Suprapubic skin (tissue), 4 donors: ENCODE data around the gene CXCL14. TPM values are rescaled to one million over a fixed set of nuclear protein-coding genes. Genes with fewer than 3 reads are reported as not detected.

Experiments
- DNase-seq, 2 donors: peaks; one replicate each; pipeline ENCODE4 v3.0.0-alpha.2; 2019; ENCODE audit warnings: low spot score in 2 of 2
- H3K27ac ChIP-seq: fragments of 200-600 bp; sonication (generic); one replicate; pipeline ENCODE4 v1.5.1; 2019
- H3K27me3 ChIP-seq: fragments of 200-600 bp; sonication (generic); one replicate; pipeline ENCODE4 v1.5.1; 2019
- H3K36me3 ChIP-seq: fragments of 200-600 bp; sonication (generic); one replicate; pipeline ENCODE4 v1.5.1; 2019
- H3K4me1 ChIP-seq: fragments of 200-600 bp; sonication (generic); one replicate; pipeline ENCODE4 v1.5.1; 2019
- H3K4me3 ChIP-seq: fragments of 200-600 bp; sonication (generic); one replicate; pipeline ENCODE4 v1.5.1; 2019; ENCODE audit warnings: mild to moderate bottlenecking
- H3K9me3 ChIP-seq: fragments of 200-600 bp; sonication (generic); one replicate; pipeline ENCODE4 v1.5.1; 2019
- CTCF ChIP-seq, 2 donors: fragments of 200-600 bp in 1 of 2; fragments of 450-650 bp in 1 of 2; sonication (generic) in 1 of 2; IDR thresholded peaks; one replicate each; pipeline ENCODE4 v1.5.1; 2016 to 2019; ENCODE audit warnings: antibody characterized with exemption in 2 of 2, mild to moderate bottlenecking in 1 of 2, moderate library complexity in 1 of 2
- EP300 ChIP-seq: sonication (generic); formaldehyde crosslinking; IDR thresholded peaks from one replicate; pipeline ENCODE4 v1.6.1; 2017; ENCODE audit warnings: antibody characterized with exemption
- POLR2A ChIP-seq, 2 donors: fragments of 450-650 bp; IDR thresholded peaks; one replicate each; pipeline ENCODE4 v1.6.1; 2017; ENCODE audit warnings: antibody characterized with exemption in 2 of 2, mild to moderate bottlenecking in 2 of 2, moderate library complexity in 2 of 2
- POLR2AphosphoS5 ChIP-seq, 3 donors: sonication (generic); formaldehyde crosslinking; IDR thresholded peaks; one replicate each; pipeline ENCODE4 v1.6.1; 2017; ENCODE audit warnings: antibody characterized with exemption in 3 of 3
- WGBS: methylation state at CpG from one replicate; pipeline ENCODE4 v1.1.5; 2018; 5-methylcytosine and 5-hydroxymethylcytosine counted together
- total RNA-seq, 4 donors: library from RNA; depleted of rRNA; stranded (reverse); fragments of >200 nt; gene quantifications; one replicate each; pipeline ENCODE4 v1.1.0, GENCODE V29; 2016

Gene CXCL14
- total RNA-seq, 4 donors from 2014 or later: 247 to 781 (median 334) TPM

- WGBS: 84% methylated on average over 3 of the region's 3 CpGs
- peaks cover 10% of the 10 kb centered on the region for H3K4me1 ChIP-seq
- no peak overlapping the region for H3K27ac ChIP-seq
- TF ChIP-seq POLR2AphosphoS5 (IDR thresholded peaks at IDR 0.05): no peak
- no peak for TF ChIP-seq EP300
- no peak for TF ChIP-seq POLR2A (IDR thresholded peaks at IDR 0.05)
- TF ChIP-seq CTCF (IDR thresholded peaks at IDR 0.05): no peak
- no peaks in the 10 kb centered on the region for H3K36me3 ChIP-seq
- DNase-seq: no peak
- no peak overlapping the region for H3K4me3 ChIP-seq
- no peaks in the 10 kb centered on the region for H3K9me3 ChIP-seq
- no peaks in the 10 kb centered on the region for H3K27me3 ChIP-seq
Observed at GRCh38 chr5:135593141-135593540, 14.3 kb upstream of the CXCL14 start.

- H3K4me1 ChIP-seq: peaks cover 10% of the 10 kb centered on the region
- no peaks in the 10 kb centered on the region for H3K9me3 ChIP-seq
- 62% methylated on average over 6 of the region's 6 CpGs for WGBS
- H3K27ac ChIP-seq: no peak overlapping the region
- H3K27me3 ChIP-seq: no peaks in the 10 kb centered on the region
- H3K36me3 ChIP-seq: no peaks in the 10 kb centered on the region
- H3K4me3 ChIP-seq: no peak overlapping the region
- DNase-seq: no peak
- TF ChIP-seq POLR2A (IDR thresholded peaks at IDR 0.05): no peak
- no peak for TF ChIP-seq POLR2AphosphoS5 (IDR thresholded peaks at IDR 0.05)
Observed at GRCh38 chr5:135592312-135593045, 13.7 kb upstream of the CXCL14 start.

- H3K9me3 ChIP-seq: no peaks in the 10 kb centered on the region
- no peak overlapping the region for H3K4me3 ChIP-seq
- H3K27ac ChIP-seq: no peak overlapping the region
- H3K4me1 ChIP-seq: peaks cover 6% of the 10 kb centered on the region
- 61% methylated on average over 4 of the region's 5 CpGs for WGBS
- H3K36me3 ChIP-seq: no peaks in the 10 kb centered on the region
- H3K27me3 ChIP-seq: no peaks in the 10 kb centered on the region
- TF ChIP-seq EP300 (no peak), CTCF (IDR thresholded peaks at IDR 0.05) (no peak), POLR2AphosphoS5 (IDR thresholded peaks at IDR 0.05) (no peak), POLR2A (IDR thresholded peaks at IDR 0.05) (no peak)
- DNase-seq: peak in 1 of 2 donors; percentile 18
Observed at GRCh38 chr5:135591277-135591676, 12.5 kb upstream of the CXCL14 start.

- H3K4me1 ChIP-seq: peaks cover 3% of the 10 kb centered on the region
- peak; percentile 23 to 34 for DNase-seq
- no peak overlapping the region for H3K27ac ChIP-seq
- no peaks in the 10 kb centered on the region for H3K9me3 ChIP-seq
- H3K4me3 ChIP-seq: no peak overlapping the region
- no peaks in the 10 kb centered on the region for H3K36me3 ChIP-seq
- 86% methylated on average over 3 of the region's 3 CpGs for WGBS
- TF ChIP-seq CTCF (IDR thresholded peaks at IDR 0.05) (no peak), POLR2A (IDR thresholded peaks at IDR 0.05) (no peak), POLR2AphosphoS5 (IDR thresholded peaks at IDR 0.05) (no peak), EP300 (no peak)
- H3K27me3 ChIP-seq: no peaks in the 10 kb centered on the region
Observed at GRCh38 chr5:135589152-135589551, 10.4 kb upstream of the CXCL14 start.

GRCh38 chr5:135587721-135588663 is 9.2 kb upstream of the CXCL14 start:
- Histone ChIP-seq H3K4me1 (peaks cover 3% of the 10 kb centered on the region), H3K27ac (no peak overlapping the region), H3K36me3 (no peaks in the 10 kb centered on the region), H3K27me3 (no peaks in the 10 kb centered on the region), H3K4me3 (no peak overlapping the region), H3K9me3 (no peaks in the 10 kb centered on the region)
- 69% methylated on average over 17 of the region's 17 CpGs for WGBS
- TF ChIP-seq EP300 (no peak), POLR2AphosphoS5 (IDR thresholded peaks at IDR 0.05) (peak in 1 of 3 donors; percentile 62)
- peak in 1 of 2 donors; percentile 57 for DNase-seq

GRCh38 chr5:135584918-135585317 is 6.1 kb upstream of the CXCL14 start:
- Histone ChIP-seq H3K4me1 (peaks cover 11% of the 10 kb centered on the region), H3K36me3 (no peaks in the 10 kb centered on the region), H3K9me3 (no peaks in the 10 kb centered on the region), H3K27me3 (peaks cover 7% of the 10 kb centered on the region), H3K27ac (no peak overlapping the region), H3K4me3 (no peak overlapping the region)
- no peak for TF ChIP-seq EP300
- no peak for TF ChIP-seq CTCF (IDR thresholded peaks at IDR 0.05)
- TF ChIP-seq POLR2A (IDR thresholded peaks at IDR 0.05): no peak
- WGBS: 90% methylated on average over 6 of the region's 6 CpGs
- DNase-seq: no peak
